K562 (cell line): ENCODE results near the gene RAB21.

Experiments
- CBX8 ChIP-seq: fragments of 200-600 bp; sonication (generic); IDR thresholded peaks from 2 replicates; pipeline ENCODE4 v1.6.1; 2012; ENCODE audit warnings: borderline replicate concordance, mixed run types, low read depth, mild to moderate bottlenecking, moderate library complexity, mixed read lengths, low read length, control low read depth, inconsistent platforms; ENCODE audit not compliant: poor library complexity, severe bottlenecking; ENCODE audit errors: extremely low read depth
- ETV1 ChIP-seq: fragments of 450-650 bp; conservative IDR thresholded peaks from 2 replicates; pipeline ENCODE4 v1.6.1; 2016; ENCODE audit warnings: missing genetic modification characterization, control low read depth, low read depth, missing compliant biosample characterization
- HINFP ChIP-seq: fragments of 450-650 bp; conservative IDR thresholded peaks from 2 replicates; pipeline ENCODE4 v1.6.1; 2016; ENCODE audit warnings: missing genetic modification characterization, low read depth, mild to moderate bottlenecking, control low read depth, missing compliant biosample characterization
- PREB ChIP-seq: sonication (generic); formaldehyde crosslinking; IDR thresholded peaks from 2 replicates; pipeline ENCODE4 v1.8.1; 2023; ENCODE audit warnings: mild to moderate bottlenecking, missing genetic modification reagents

GRCh38 chr12:71766202-71766601, 11.5 kb downstream of the RAB21 start:
- TF ChIP-seq CBX8 (no peak), PREB (CRISPR knock-in tag) (no peak), HINFP (tag) (no peak), ETV1 (tag) (no peak)
